COLO668 (cell line): Measurements from ENCODE around the gene KLHL5.

ENCODE experiments used
- DNase-seq: peaks from one replicate; lab custom pipeline; 2025; ENCODE audit not compliant: unreplicated experiment; lab: John Stamatoyannopoulos, UW

Gene KLHL5

GRCh38 chr4:39043058-39043860 lies 18.8 kb upstream of the KLHL5 start:
- no peak for DNase-seq

- no peak for DNase-seq
Observed at GRCh38 chr4:39043861-39044363, 18.1 kb upstream of the KLHL5 start.

GRCh38 chr4:39044364-39044955 lies 17.6 kb upstream of the KLHL5 start:
- DNase-seq = peak; percentile 68

GRCh38 chr4:39044956-39045826 lies 16.8 kb upstream of the KLHL5 start:
- peak; percentile 57 for DNase-seq

- no peak for DNase-seq
Observed at GRCh38 chr4:39045827-39046221, 16.2 kb upstream of the KLHL5 start.

GRCh38 chr4:39046249-39046648 lies 15.8 kb upstream of the KLHL5 start:
- DNase-seq = no peak

- no peak for DNase-seq
Observed at GRCh38 chr4:39047681-39048080, 14.4 kb upstream of the KLHL5 start.

- DNase-seq = no peak
Observed at GRCh38 chr4:39048311-39048710, 13.7 kb upstream of the KLHL5 start.

- DNase-seq = no peak
Observed at GRCh38 chr4:39050590-39050989, 11.4 kb upstream of the KLHL5 start.

GRCh38 chr4:39051492-39051891 lies 10.5 kb upstream of the KLHL5 start:
- DNase-seq = no peak

- no peak for DNase-seq
Observed at GRCh38 chr4:39053983-39054382, 8.0 kb upstream of the KLHL5 start.

- no peak for DNase-seq
Observed at GRCh38 chr4:39054497-39054896, 7.5 kb upstream of the KLHL5 start.

- no peak for DNase-seq
Observed at GRCh38 chr4:39056023-39056422, 6.0 kb upstream of the KLHL5 start.

- DNase-seq = no peak
Observed at GRCh38 chr4:39061457-39061856, 575 bp upstream of the KLHL5 start.

- no peak for DNase-seq
Observed at GRCh38 chr4:39062770-39063097, 702 bp downstream of the KLHL5 start.

- DNase-seq = no peak
Observed at GRCh38 chr4:39063430-39063829, 1.4 kb downstream of the KLHL5 start.

- DNase-seq = no peak
Observed at GRCh38 chr4:39066371-39066770, 4.3 kb downstream of the KLHL5 start.

GRCh38 chr4:39067031-39067430 lies 5.0 kb downstream of the KLHL5 start:
- DNase-seq = no peak

- no peak for DNase-seq
Observed at GRCh38 chr4:39067451-39067850, 5.4 kb downstream of the KLHL5 start.

- no peak for DNase-seq
Observed at GRCh38 chr4:39068907-39069306, 6.9 kb downstream of the KLHL5 start.

- no peak for DNase-seq
Observed at GRCh38 chr4:39078829-39079228, 16.8 kb downstream of the KLHL5 start.

- DNase-seq = no peak
Observed at GRCh38 chr4:39083164-39083563, 21.1 kb downstream of the KLHL5 start.
